ENCODE data around the gene TUBB4A.

- TF ChIP-seq, protein P1, sequence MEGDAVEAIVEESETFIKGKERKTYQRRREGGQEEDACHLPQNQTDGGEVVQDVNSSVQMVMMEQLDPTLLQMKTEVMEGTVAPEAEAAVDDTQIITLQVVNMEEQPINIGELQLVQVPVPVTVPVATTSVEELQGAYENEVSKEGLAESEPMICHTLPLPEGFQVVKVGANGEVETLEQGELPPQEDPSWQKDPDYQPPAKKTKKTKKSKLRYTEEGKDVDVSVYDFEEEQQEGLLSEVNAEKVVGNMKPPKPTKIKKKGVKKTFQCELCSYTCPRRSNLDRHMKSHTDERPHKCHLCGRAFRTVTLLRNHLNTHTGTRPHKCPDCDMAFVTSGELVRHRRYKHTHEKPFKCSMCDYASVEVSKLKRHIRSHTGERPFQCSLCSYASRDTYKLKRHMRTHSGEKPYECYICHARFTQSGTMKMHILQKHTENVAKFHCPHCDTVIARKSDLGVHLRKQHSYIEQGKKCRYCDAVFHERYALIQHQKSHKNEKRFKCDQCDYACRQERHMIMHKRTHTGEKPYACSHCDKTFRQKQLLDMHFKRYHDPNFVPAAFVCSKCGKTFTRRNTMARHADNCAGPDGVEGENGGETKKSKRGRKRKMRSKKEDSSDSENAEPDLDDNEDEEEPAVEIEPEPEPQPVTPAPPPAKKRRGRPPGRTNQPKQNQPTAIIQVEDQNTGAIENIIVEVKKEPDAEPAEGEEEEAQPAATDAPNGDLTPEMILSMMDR (IDR thresholded peaks at IDR 0.05), result no peak
- no peak for TF ChIP-seq ZFX (IDR thresholded peaks at IDR 0.05; ENCODE audit: borderline replicate concordance)
These were observed 37.4 kb upstream of the TUBB4A start for GRCh38 chr19:6539514-6539913.
